Measurements from ENCODE around the gene WDR88. TPM values are rescaled to one million over a fixed set of nuclear protein-coding genes. Genes with fewer than 3 reads are reported as not detected.

The WDR88 gene
- total RNA-seq, 6 donors from 2014 or later, result 0.34 TPM; not detected in 5

- DNase-seq, result no peak
- WGBS, 2 donors, result 85 to 90% methylated on average over 11 to 28 of the region's 30 CpGs
- TF ChIP-seq EP300 (IDR thresholded peaks at IDR 0.05), result no peak
- no peak for TF ChIP-seq CTCF (IDR thresholded peaks at IDR 0.05)
- no peak for TF ChIP-seq POLR2AphosphoS5 (IDR thresholded peaks at IDR 0.05)
- TF ChIP-seq POLR2A (IDR thresholded peaks at IDR 0.05), result no peak
- Histone ChIP-seq H3K9me3 (no peaks in the 10 kb centered on the region), H3K36me3 (no peaks in the 10 kb centered on the region), H3K27ac (no peak overlapping the region), H3K4me1 (no peaks in the 10 kb centered on the region), H3K27me3 (no peaks in the 10 kb centered on the region), H3K4me3 (no peak overlapping the region)
- ATAC-seq (ENCODE audit: low FRiP score in 2 of 2), result no peak
Measured at GRCh38 chr19:33212436-33213172, 80.7 kb downstream of the WDR88 start.

DNA sequence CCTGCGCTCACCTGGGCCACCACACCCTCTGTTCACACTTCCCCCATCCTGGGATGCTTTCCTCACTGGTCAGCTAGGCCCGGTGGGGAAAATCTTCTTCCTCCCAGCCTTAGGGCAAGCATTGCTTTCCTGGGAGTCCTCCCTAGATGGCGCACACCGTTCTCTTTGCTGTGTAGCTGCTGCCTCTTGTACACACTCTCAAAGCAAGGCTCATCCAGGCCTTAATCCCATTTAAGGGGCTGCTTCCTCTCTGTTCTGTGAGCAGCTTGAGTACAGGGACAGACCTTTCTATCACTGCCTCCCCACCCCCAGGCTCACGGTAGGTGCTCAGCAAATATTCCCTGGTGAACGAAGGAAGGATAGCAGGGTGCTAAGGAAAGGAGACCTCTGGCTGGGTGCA lies 82.7 kb downstream of the WDR88 start:
- H3K4me3 ChIP-seq, result no peak overlapping the region
- ATAC-seq (ENCODE audit: low FRiP score in 2 of 2), result no peak
- 39 to 59% methylated on average over 6 of the region's 6 CpGs for WGBS, 2 donors

DNA sequence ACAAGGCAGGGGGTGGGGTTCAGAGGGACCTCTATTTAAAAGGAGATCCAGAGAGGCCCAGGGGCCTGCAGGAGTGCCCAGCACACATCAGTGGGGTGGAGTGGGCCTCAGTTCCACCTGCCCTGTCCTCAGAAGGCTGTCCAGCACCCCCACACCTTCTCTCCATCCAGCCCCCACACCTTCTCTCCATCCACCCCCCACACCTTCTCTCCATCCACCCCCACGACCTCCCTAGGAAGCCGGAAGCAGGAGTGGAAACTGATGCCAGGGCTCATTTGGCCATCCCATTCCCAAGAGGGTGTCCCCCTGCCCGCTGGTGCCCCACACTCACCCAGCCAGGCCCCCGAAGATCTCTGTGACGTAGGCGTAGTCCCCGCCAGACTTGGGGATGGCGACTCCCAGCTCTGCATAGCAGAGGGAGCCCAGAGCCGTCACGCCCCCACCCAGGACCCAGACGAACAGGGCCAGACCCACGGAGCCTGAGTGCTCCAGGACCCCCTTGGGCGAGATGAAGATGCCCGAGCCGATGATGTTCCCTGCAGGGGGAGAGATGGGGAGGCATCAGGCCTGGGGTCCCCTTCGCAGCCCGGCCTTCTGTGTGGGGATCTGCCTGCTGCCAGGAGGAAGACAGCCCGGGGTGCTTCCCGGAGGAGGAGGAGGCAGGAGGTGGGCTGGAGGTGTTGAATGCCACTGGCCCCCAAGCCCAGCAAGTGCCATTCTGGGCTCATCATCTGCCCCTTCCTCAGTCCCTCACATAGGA lies 83.7 kb downstream of the WDR88 start:
- H3K36me3 ChIP-seq, result no peaks in the 10 kb centered on the region
- WGBS, 2 donors, result 90 to 91% methylated on average over 10 to 19 of the region's 19 CpGs
- no peaks in the 10 kb centered on the region for H3K27me3 ChIP-seq
- DNase-seq (no peak), ATAC-seq (ENCODE audit: low FRiP score in 2 of 2) (no peak)
- no peaks in the 10 kb centered on the region for H3K4me1 ChIP-seq
- H3K4me3 ChIP-seq, result no peak overlapping the region
- TF ChIP-seq CTCF (IDR thresholded peaks at IDR 0.05) (no peak), POLR2A (IDR thresholded peaks at IDR 0.05) (no peak), POLR2AphosphoS5 (IDR thresholded peaks at IDR 0.05) (no peak), EP300 (IDR thresholded peaks at IDR 0.05) (no peak)
- no peak overlapping the region for H3K27ac ChIP-seq
- no peaks in the 10 kb centered on the region for H3K9me3 ChIP-seq

More for the DNA sequence above, 82.7 kb downstream of the WDR88 start:
- no peaks in the 10 kb centered on the region for H3K36me3 ChIP-seq
- no peaks in the 10 kb centered on the region for H3K9me3 ChIP-seq
- TF ChIP-seq POLR2A (IDR thresholded peaks at IDR 0.05) (no peak), CTCF (IDR thresholded peaks at IDR 0.05) (no peak), POLR2AphosphoS5 (IDR thresholded peaks at IDR 0.05) (no peak), EP300 (IDR thresholded peaks at IDR 0.05) (no peak)
- H3K27ac ChIP-seq, result no peak overlapping the region
- H3K4me1 ChIP-seq, result no peaks in the 10 kb centered on the region
- no peaks in the 10 kb centered on the region for H3K27me3 ChIP-seq
- no peak for DNase-seq

DNA sequence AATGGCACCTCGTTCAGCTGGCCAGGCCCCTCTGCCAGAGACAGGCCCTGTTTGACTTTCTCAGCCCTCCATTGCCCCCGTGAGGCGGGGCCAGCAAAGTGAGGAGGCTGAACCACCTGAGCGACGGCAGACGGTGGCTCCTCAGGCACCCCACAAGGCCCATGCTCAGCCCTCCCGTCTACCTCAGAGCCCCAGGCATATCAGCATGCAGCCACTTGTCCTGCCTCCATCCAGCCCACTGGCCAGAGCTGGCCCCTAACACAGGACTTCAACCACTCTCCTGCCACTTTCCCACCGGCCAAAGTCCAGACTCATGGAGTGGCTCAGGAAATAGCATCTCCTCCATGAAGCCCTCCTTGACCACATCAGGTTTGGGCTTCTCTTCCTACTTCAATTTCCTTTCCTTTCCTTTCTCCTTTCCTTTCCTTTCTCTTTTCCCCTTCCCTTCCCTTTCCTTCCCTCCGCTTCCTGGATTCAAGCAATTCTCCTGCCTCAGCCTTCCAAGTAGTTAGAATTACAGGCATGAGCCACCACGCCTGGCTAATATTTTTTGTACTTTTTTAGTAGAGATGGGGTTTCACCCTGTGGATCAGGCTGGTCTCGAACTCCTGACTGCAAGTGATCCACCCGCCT lies 84.4 kb downstream of the WDR88 start:
- ATAC-seq (ENCODE audit: low FRiP score in 2 of 2), result no peak
- WGBS, 2 donors, result 66 to 74% methylated on average over 6 to 12 of the region's 12 CpGs

More for the DNA sequence above, 84.4 kb downstream of the WDR88 start:
- H3K36me3 ChIP-seq, result no peaks in the 10 kb centered on the region
- no peaks in the 10 kb centered on the region for H3K4me1 ChIP-seq
- no peaks in the 10 kb centered on the region for H3K9me3 ChIP-seq
- no peak for DNase-seq
- H3K27ac ChIP-seq, result no peak overlapping the region
- TF ChIP-seq EP300 (IDR thresholded peaks at IDR 0.05) (no peak), POLR2AphosphoS5 (IDR thresholded peaks at IDR 0.05) (no peak), POLR2A (IDR thresholded peaks at IDR 0.05) (no peak), CTCF (IDR thresholded peaks at IDR 0.05) (no peak)
- no peaks in the 10 kb centered on the region for H3K27me3 ChIP-seq
- no peak overlapping the region for H3K4me3 ChIP-seq
